A673 (cell line): ENCODE data around the gene SLC8A2. TPM values are rescaled to one million over a fixed set of nuclear protein-coding genes. Genes with fewer than 3 reads are reported as not detected.

Experiments used
- BruUV-seq: library from RNA; stranded (reverse); fragments of 400-500 nt; replicated peaks from 2 replicates; lab custom pipeline; 2021; lab: Mats Ljungman, UMichigan
- CTCF ChIA-PET: fragments of 300-600 bp; sonication (Branson Sonifier 250); formaldehyde crosslinking; loops from one replicate; lab custom pipeline; 2022; ENCODE audit warnings: antibody characterized with exemption; lab: Charles Lee
- POLR2A ChIA-PET: fragments of 300-600 bp; sonication (Branson Sonifier 250); formaldehyde crosslinking; loops from one replicate; lab custom pipeline; 2022; ENCODE audit warnings: antibody characterized with exemption; ENCODE audit not compliant: low non-redundant PET; lab: Charles Lee
- DNase-seq: peaks from one replicate; pipeline ENCODE4 v3.0.0-alpha.2; 2015; ENCODE audit warnings: low spot score
- H3K27ac ChIP-seq: fragments of 200-600 bp; sonication (generic); 2 replicates; pipeline ENCODE4 v1.5.1; 2016; ENCODE audit warnings: mixed run types, low read depth, mild to moderate bottlenecking, mixed read lengths, antibody characterized with exemption, low read length; ENCODE audit not compliant: poor library complexity, severe bottlenecking
- H3K27me3 ChIP-seq: fragments of 200-600 bp; sonication (generic); replicated peaks from 2 replicates; pipeline ENCODE4 v1.6.1; 2017; ENCODE audit warnings: mixed run types, low read depth, mild to moderate bottlenecking, mixed read lengths, antibody characterized with exemption, low read length; ENCODE audit not compliant: insufficient read depth, poor library complexity
- H3K36me3 ChIP-seq: fragments of 200-600 bp; sonication (generic); 2 replicates; pipeline ENCODE4 v1.6.1; 2016; ENCODE audit warnings: mixed run types, mild to moderate bottlenecking, mixed read lengths, antibody characterized with exemption, low read length; ENCODE audit not compliant: insufficient read depth, poor library complexity, severe bottlenecking
- H3K4me1 ChIP-seq: fragments of 200-600 bp; sonication (generic); 2 replicates; pipeline ENCODE4 v1.6.1; 2017; ENCODE audit warnings: mixed run types, mild to moderate bottlenecking, mixed read lengths, antibody characterized with exemption, low read length; ENCODE audit not compliant: insufficient read depth, poor library complexity, severe bottlenecking
- H3K4me3 ChIP-seq: fragments of 200-600 bp; sonication (generic); 2 replicates; pipeline ENCODE4 v1.5.1; 2016; ENCODE audit warnings: low read depth, mixed run types, mild to moderate bottlenecking, mixed read lengths, low read length; ENCODE audit not compliant: poor library complexity, severe bottlenecking
- H3K9me3 ChIP-seq: fragments of 200-600 bp; sonication (generic); 2 replicates; pipeline ENCODE4 v1.6.1; 2016; ENCODE audit warnings: mixed run types, low read depth, mild to moderate bottlenecking, mixed read lengths, antibody characterized with exemption, low read length; ENCODE audit not compliant: poor library complexity, severe bottlenecking
- EZH2 ChIP-seq: fragments of 200-600 bp; sonication (generic); IDR thresholded peaks from 2 replicates; pipeline ENCODE4 v1.6.1; 2017; ENCODE audit warnings: borderline replicate concordance, low read depth, mild to moderate bottlenecking, mixed read lengths, antibody characterized with exemption, low read length; ENCODE audit not compliant: poor library complexity, severe bottlenecking
- intact Hi-C: fragments of 100-400 bp; cut with micrococcal nuclease; formaldehyde crosslinking; loops from one replicate; pipeline ENCODE4 v1.10.0; 2022; ENCODE audit not compliant: unreplicated experiment
- total RNA-seq: library from RNA; stranded (reverse); gene quantifications from 2 replicates; pipeline ENCODE4 v1.2.3, GENCODE V29; 2021
- TF ChIP-seq, protein P1 (sequence below): fragments of 300-800, 200-600 bp; sonication (generic); conservative IDR thresholded peaks from 2 replicates; pipeline ENCODE4 v1.5.1; 2017; ENCODE audit warnings: low read depth, mild to moderate bottlenecking, antibody characterized with exemption, low read length, moderate library complexity, mixed read lengths

Gene SLC8A2
- total RNA-seq, 1 experiment from 2014 or later = 3.2 TPM

- Histone ChIP-seq H3K9me3 (no peaks in the 10 kb centered on the region), H3K27ac (no peak overlapping the region), H3K4me1 (no peaks in the 10 kb centered on the region), H3K27me3 (no peaks in the 10 kb centered on the region), H3K36me3 (no peaks in the 10 kb centered on the region), H3K4me3 (no peak overlapping the region)
- POLR2A ChIA-PET = no interaction called here
- BruUV-seq = no TSS peak
- intact Hi-C loops = no loop called here
- CTCF ChIA-PET = no interaction called here
- no peak for DNase-seq
- no peak for TF ChIP-seq EZH2
- TF ChIP-seq, protein P1, sequence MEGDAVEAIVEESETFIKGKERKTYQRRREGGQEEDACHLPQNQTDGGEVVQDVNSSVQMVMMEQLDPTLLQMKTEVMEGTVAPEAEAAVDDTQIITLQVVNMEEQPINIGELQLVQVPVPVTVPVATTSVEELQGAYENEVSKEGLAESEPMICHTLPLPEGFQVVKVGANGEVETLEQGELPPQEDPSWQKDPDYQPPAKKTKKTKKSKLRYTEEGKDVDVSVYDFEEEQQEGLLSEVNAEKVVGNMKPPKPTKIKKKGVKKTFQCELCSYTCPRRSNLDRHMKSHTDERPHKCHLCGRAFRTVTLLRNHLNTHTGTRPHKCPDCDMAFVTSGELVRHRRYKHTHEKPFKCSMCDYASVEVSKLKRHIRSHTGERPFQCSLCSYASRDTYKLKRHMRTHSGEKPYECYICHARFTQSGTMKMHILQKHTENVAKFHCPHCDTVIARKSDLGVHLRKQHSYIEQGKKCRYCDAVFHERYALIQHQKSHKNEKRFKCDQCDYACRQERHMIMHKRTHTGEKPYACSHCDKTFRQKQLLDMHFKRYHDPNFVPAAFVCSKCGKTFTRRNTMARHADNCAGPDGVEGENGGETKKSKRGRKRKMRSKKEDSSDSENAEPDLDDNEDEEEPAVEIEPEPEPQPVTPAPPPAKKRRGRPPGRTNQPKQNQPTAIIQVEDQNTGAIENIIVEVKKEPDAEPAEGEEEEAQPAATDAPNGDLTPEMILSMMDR = no peak
These were observed 21.1 kb upstream of the SLC8A2 start for GRCh38 chr19:47492571-47493377.

- Histone ChIP-seq H3K27ac (no peak overlapping the region), H3K4me1 (no peaks in the 10 kb centered on the region), H3K4me3 (no peak overlapping the region), H3K9me3 (no peaks in the 10 kb centered on the region), H3K27me3 (no peaks in the 10 kb centered on the region), H3K36me3 (no peaks in the 10 kb centered on the region)
- DNase-seq = no peak
- intact Hi-C loops = no loop called here
- ChIA-PET CTCF (no interaction called here), POLR2A (no interaction called here)
- TF ChIP-seq, protein P1 = no peak
- no peak for TF ChIP-seq EZH2
- no TSS peak for BruUV-seq
These were observed 20.4 kb upstream of the SLC8A2 start for GRCh38 chr19:47492137-47492533.

DNA sequence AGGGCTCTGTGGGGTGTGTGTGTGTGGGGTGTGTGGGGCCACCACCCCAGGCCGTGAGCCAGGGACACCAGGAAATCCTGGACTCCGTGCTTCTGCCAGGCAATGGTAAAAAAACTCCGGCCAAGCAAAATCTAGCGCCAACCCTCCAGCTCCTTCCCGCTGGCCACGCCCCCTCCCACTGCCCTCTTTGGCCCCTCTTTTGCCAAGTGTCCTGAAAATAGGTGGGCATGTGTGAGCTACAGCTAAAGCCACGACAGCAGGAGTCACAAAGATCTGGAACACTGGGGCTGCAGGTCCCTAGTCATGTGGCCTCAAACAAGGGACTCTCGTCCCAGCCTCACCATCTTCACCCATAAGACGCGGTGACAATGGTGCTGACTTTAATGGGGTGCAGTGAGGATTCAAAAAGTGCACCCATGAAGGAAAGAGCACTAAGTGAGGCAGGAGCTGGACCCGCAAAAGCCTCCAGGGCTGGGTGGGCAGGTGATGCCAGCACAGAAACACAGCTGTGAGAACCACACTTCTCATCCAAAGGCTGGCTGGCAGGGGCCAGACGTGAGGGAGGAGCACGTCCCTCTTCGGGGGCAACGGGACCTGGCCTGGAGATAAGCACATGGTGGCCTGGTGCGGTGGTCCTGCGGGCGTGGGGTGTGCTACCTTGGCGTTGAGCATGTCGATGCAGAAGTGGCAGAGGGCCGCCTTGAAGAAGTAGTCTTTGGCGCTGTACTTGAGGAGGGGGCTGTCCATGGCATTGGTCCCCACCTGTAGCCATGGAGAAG lies 19.9 kb upstream of the SLC8A2 start:
- intact Hi-C loops = no loop called here
- ChIA-PET CTCF (no interaction called here), POLR2A (no interaction called here)
- no TSS peak for BruUV-seq
- H3K9me3 ChIP-seq = no peaks in the 10 kb centered on the region
- H3K36me3 ChIP-seq = no peaks in the 10 kb centered on the region
- TF ChIP-seq, protein P1 = no peak
- no peak for TF ChIP-seq EZH2
- no peaks in the 10 kb centered on the region for H3K4me1 ChIP-seq
- no peak overlapping the region for H3K27ac ChIP-seq
- no peaks in the 10 kb centered on the region for H3K27me3 ChIP-seq
- no peak for DNase-seq
- no peak overlapping the region for H3K4me3 ChIP-seq
